Measurements from ENCODE around the gene RASSF1.
"Not testable (repeated sequence)": the region's sequence is repeated elsewhere in the genome, so short reads cannot be mapped to it uniquely, and the experiment has no call there.

RASSF1 gene

DNA sequence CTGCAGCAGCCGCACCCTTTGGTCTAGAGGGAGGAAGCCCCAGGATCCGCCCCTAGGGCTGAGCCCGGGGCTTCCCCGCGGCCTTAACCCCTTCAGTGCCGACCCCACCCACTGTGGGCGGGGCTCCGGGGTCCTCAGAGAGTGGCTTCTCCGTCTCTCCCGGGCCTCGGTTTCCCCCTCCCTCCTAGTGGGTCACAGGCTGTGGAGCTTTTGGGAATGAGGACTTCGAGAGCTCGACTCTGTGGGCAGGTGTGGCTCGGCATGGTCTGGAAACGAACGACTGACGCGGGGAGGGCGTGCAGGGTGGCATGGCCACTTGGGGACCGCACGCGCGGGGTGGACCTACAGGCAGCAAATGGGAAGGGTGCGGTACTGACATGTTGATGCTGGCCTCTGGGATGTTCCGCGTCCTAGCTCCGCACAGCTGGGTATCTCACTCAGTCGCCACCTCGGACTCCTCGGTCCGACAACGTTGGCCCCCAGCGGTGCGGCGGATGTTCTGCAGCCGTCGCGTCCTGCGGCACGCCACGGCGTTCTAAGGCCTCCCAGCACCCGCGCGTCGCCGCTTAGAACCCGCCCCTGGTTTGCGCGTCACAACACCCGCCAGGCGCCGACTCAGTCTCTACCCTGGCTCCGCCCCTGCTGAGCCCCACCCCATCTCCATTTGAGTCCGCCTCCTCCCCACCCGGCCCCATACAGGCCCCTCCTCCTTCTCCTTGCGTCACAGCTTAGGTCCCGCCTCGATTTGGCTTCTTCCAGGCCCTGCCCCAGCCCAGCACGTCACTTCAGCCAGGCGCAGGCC lies 41.6 kb downstream of the RASSF1 start, which contains the start of the genes HYAL3 and NAA80:
Gene HYAL3 (minus strand): TSS at position 570 of the 802 bp plus-strand sequence. CDS start 3,803 bp downstream, outside the sequence.
Gene NAA80 (minus strand): TSS at position 570 of the 802 bp plus-strand sequence. CDS start 1,942 bp downstream, outside the sequence.
- peak; percentile 98 for DNase-seq

- no peak for DNase-seq
These were observed 42.5 kb downstream of the RASSF1 start for GRCh38 chr3:50297896-50298725.

DNA sequence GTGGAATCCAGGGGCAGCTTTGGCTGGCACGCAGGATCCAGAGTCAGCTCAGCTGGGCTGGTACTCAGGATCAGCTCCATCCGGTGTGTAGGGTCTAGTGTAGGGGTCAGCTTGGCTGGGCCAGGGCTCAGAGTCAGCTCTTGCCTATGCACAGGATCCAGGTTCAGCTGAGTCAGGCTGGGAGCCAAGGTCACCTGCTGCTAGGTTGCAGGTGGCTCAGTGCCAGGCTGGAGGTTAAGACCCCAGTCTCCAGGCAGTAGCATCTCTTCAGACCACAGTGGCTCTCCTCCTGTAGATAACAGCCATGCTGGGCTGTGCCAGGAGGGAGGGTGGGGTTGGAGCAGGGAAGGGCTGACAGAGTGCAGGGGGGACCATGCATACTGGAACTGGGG lies 43.3 kb downstream of the RASSF1 start:
- DNase-seq: no peak

- no peak for DNase-seq
These were observed 43.8 kb downstream of the RASSF1 start for GRCh38 chr3:50296721-50297383.

- no peak for DNase-seq
These were observed 44.8 kb downstream of the RASSF1 start for GRCh38 chr3:50295553-50296431.

- no peak for DNase-seq
These were observed 45.9 kb downstream of the RASSF1 start for GRCh38 chr3:50294492-50295403.

DNA sequence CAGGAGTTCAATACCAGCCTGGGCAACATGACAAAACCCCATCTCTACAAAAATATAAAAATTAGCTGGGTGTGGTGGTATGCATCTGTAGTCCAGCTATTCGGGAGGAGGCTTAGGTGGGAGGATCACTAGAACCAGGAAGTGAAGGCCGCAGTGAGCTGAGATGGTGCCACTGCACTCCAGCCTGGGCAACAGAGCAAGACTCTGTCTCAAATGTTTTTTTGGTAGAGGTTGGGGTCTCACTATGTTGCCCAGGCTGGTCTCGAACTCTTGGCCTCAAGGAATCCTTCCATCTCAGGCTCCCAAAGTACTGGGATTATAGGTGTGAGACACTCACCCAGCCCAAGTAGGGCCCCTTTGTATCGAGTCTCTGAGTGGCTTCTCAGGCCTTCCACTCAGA lies 46.5 kb downstream of the RASSF1 start:
- no peak for DNase-seq

DNA sequence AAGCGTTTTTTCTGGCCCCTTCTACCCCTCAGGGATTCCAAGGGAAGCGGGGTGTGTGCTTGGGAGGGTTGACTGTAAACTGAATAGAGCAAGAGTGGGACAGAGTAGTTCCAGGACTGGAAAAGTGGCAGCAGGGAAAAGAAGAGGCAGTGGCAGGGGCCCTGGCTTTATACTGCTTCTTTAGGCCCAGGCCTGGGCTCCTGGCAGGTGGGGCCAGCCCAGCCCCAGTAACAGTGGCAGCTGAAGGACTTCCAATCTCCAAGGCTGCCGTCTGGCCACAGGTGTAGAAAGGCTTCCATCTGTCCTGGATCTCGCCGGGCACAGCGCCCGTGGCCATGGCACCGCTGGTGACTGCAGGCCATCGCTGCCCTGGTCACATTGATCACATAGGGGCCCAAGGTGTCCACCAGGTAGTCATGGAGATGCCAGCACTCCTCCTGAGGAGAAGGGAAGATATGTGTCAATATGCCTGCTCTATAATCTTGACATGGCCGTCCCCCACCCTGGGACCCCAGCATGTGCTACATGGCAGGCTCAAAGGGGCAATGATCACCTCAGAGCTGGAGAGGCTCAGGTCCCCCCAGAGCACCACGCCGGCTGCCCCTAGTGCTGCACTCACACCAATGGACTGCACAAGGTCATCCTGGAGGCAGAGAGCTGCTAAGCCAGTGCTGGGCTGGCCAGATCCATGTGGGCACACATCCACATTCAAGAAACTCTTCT lies 47.4 kb downstream of the RASSF1 start:
- no peak for DNase-seq

GRCh38 chr3:50292159-50293078 lies 48.2 kb downstream of the RASSF1 start, which contains the start of gene IFRD2:
Gene IFRD2, minus strand, starts transcription at chr3:50292429. Its CDS starts 155 bp downstream, at chr3:50292274.
- peak; percentile 84 to 93 (median 91) for DNase-seq

GRCh38 chr3:50290161-50290641 lies 50.4 kb downstream of the RASSF1 start:
- DNase-seq: no peak

- no peak for DNase-seq
These were observed 51.5 kb downstream of the RASSF1 start for GRCh38 chr3:50289130-50289529.

- DNase-seq: no peak
These were observed 52.1 kb downstream of the RASSF1 start for GRCh38 chr3:50288387-50289007.

- no peak for DNase-seq
These were observed 53.4 kb downstream of the RASSF1 start for GRCh38 chr3:50287262-50287661.

DNA sequence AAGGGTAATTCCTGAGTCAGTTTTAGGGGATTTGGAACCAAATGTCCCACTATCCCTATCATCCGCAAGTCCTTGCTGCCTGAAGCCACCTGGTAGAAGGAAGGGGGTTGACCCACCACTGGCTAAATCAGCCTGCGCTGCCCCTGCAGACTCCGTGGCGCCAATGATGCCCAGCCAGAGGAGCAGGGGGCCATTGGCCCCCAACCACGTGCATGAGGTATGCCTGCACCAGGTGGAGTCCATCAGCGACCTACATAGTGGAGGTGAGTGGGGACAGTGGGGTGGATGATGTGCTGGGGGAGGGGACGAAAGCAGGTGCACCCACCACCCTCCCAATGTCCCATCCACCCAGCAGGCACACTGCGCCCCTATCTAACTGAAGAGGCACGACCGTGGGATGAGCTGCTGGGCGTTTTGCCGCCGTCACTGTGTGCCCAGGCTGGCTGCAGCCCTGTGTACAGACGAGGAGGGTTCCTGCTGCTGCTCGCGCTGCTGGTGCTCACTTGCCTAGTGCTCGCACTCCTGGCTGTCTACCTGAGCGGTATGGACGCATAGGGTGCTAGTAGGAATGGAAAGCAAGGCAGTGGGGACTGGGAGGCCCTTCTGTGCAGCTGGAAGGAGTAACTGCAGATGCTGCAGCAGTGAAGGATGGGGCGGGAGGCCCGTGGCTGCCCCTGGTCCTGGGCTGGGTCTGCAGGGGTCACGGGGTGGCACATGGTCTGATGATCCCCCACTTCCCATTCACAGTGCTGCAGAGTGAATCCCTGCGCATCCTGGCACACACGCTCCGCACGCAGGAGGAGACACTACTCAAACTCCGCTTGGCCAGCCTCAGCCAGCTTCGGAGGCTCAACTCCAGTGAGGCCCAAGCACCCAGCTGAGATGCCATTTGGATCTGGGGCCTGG lies 54.1 kb downstream of the RASSF1 start:
- DNase-seq: no peak

GRCh38 chr3:50284121-50284520 lies 56.5 kb downstream of the RASSF1 start:
- DNase-seq: not testable (repeated sequence)

Measured in activated CD4-positive, CD25-positive, alpha-beta regulatory T cell (primary cell).